ENCODE results near the gene ACOT7.
A peak's percentile ranks its signal among the peaks of the same experiment; 100 is the strongest.
"Not testable (repeated sequence)": the region's sequence is repeated elsewhere in the genome, so short reads cannot be mapped to it uniquely, and the experiment has no call there.

ACOT7 gene

DNA sequence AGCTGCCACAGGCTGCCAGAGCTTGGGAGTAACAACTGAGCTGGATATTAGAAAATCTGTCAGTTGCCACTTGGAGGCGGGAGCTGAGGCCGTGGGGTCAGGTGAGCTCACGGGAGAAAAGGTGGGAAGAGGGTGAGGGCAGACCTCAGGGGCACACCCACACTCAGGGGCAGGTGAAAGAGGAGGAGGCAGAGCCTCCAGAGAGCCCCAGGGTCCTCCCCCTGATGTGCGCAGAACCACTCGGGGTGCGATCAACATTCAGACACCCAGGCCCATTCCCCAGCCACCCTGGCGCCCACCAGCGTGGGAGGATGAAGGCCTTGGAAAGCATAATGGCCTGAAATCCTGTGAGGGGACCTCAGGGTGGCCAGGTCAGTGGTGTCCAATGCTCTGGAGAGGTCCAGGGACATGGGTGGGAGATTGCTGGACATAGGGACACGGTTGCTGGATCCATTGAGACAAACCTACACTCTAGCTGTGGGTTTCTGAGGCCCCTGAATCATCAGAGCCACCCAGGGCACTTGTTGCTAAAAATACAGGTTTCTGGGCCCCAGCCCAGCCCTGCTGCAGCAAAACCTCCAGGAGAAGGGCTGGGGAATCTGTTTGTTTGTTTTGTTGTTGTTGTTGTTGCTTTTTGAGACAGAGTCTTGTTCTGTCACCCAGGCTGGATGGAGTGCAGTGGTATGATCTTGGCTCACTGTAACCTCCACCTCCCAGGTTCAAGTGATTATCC, 83.3 kb downstream of the ACOT7 start:
- DNase-seq (ENCODE audit: low read depth) = no peak

- DNase-seq (ENCODE audit: low read depth) = no peak
Measured at GRCh38 chr1:6309564-6309963, 84.0 kb downstream of the ACOT7 start.

- DNase-seq (ENCODE audit: low read depth) = no peak
Measured at GRCh38 chr1:6308449-6308848, 85.1 kb downstream of the ACOT7 start.

DNA sequence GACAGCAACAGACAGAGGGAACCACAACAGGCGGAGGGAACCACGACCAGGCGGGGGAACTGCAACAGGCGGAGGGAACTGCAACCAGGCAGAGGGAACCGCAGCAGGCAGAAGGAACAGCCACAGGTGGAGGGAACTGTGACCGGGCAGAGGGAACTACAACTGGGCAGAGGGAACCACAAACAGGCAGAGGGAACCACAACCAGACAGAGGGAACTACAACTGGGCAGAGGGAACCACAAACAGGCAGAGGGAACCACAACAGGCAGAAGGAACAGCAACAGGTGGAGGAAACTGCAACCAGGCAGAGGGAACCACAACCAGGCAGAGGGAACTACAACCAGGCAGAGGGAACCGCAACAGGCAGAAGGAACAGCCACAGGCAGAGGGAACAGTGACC, 85.9 kb downstream of the ACOT7 start:
- DNase-seq (ENCODE audit: low read depth) = not testable (repeated sequence)

- no peak for DNase-seq (ENCODE audit: low read depth)
Measured at GRCh38 chr1:6307099-6307498, 86.5 kb downstream of the ACOT7 start.

- DNase-seq (ENCODE audit: low read depth) = no peak
Measured at GRCh38 chr1:6303397-6304012, 90.1 kb downstream of the ACOT7 start.

- DNase-seq (ENCODE audit: low read depth) = no peak
Measured at GRCh38 chr1:6302568-6302967, 91.0 kb downstream of the ACOT7 start.

DNA sequence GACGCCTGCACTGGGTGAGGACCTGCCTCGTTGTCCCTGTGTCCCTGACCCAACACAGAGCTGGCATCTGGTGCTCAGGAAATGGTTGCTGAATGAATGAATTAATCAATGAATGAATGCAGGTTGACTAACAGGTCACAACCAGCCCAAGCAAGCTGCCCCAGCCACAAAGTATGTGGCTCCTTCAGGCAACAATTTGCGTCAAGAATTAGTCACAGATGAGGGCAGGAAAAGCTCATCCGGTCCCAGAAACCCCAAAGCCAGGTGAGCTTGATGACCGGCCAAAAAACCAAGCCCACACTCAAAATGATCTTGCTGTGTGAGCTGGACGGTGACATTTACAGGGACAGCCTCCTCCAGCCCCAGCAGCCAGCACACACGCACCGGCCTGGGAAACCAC, 92.0 kb downstream of the ACOT7 start:
- peak; percentile 9 for DNase-seq (ENCODE audit: low read depth)

- DNase-seq (ENCODE audit: low read depth) = no peak
Measured at GRCh38 chr1:6300342-6301048, 93.1 kb downstream of the ACOT7 start.

GRCh38 chr1:6299557-6300165, 93.9 kb downstream of the ACOT7 start:
- DNase-seq (ENCODE audit: low read depth) = no peak

DNA sequence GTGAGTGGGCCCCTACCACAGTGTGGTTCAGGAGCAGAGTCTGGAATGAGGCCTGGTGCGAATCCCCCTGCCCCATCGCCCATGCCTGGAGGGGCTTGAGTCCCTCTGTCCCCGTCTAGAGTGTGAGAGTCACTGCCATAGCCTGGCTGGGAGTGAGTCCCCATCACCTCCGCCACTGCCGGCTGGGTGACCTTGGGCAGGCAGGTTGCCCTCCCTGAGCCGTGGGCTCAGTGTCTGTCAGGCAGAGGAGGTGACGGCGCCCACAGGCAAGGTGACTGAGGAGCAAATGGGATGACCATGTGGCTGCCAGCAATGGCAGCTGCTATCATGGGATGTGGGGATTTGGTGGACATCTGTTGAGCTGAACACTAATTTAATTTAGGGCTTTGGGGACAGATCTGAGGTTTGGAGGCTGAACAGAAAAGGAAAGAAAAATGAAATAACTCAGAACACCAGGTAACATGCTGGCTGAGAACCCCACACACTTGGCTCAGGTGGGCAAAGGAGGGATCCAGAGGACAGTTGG, 94.6 kb downstream of the ACOT7 start:
- DNase-seq (ENCODE audit: low read depth) = no peak

DNA sequence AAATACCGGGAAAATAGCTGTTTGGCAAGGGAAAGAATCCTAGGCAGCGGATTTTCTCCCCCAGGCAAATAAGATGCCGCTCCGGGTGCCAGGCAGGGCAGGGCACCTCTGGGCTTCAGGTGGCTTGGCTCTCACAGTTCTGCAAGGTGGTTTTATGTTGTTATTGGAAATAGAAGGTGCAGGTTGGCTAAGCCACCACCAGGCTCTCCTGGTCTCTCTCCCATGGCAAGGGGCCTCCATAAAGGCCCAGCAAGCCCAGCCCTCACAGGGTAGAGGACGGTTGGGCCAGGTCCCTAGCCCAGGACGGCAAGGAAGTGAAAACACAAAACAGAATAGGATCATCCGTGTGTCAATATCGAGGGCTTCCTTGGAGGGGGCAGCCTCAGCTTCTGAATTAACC, 95.0 kb downstream of the ACOT7 start:
- no peak for DNase-seq (ENCODE audit: low read depth)

GRCh38 chr1:6295910-6296309, 97.7 kb downstream of the ACOT7 start:
- no peak for DNase-seq (ENCODE audit: low read depth)

DNA sequence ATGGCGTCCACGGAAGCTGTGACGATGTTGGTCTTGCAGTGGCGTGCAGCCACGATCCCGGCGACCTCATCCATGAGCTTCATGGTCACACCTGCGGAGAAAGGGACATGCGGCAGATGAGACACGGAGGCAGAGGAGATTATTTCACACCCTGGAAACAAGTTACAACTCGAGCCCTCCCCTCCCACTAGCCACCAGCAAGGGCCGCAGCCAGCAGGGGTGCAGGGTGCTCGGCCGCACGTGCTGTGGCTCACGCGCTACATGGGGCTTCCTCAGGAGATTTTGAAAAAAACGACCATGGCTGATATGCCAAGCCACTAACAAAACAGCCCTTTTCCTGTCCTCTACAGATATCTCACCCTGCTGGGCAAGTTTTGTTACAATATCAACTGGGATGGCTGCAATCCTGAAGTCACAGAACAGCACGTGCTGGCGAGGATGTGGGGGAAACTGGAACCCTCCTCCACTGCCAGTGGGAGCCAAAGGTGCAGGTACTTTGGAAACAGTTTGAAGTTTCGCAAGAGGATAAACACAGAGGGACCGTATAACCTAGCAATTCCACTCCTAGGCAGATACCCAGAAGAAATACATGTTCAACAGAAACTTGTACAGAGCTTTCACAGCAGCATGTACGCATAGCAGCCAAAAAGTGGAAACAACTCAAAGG, 98.5 kb downstream of the ACOT7 start:
- DNase-seq (ENCODE audit: low read depth) = no peak

GRCh38 chr1:6294080-6294889, 99.3 kb downstream of the ACOT7 start:
- DNase-seq (ENCODE audit: low read depth) = no peak

DNA sequence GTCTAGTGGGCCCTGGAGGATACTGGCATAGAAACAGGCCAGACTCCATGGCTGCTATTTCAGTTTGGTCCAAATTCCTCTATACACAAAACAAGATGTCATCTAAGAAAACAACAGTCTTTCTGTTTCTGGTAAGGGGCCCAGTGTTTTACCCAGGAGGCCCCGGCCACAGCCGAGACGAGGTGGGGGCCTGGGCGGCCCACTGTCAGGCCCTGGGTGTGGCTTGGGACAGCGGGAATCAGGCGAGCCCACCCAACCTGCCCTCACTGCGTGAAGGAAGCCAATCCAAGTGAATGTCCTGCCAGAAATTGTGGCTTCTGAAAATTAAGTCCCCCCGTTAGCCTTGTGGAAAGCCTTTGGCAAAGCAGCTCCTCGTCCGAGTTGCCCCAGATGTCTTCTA, 101.5 kb downstream of the ACOT7 start:
- DNase-seq (ENCODE audit: low read depth) = no peak

DNA sequence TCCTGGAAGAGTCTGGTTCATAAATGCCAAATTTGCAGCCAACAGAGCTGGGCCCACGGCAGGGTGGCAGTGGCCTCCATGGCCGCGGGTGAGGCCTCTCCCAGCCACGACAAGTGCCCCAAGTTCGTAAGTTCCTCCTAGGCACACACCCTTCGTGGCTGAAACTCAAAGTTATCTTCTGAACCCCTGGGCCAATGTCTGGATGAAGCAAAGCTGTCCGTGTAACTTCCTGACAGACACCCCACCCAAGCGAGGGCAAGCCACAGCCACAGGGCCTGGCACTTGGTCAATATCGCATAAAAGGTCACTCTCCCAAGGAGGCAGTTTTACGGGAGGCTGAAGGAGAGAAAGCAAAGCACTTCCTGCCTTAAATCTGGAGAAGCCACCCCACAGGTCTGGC, 104.9 kb downstream of the ACOT7 start:
- DNase-seq (ENCODE audit: low read depth) = no peak

- DNase-seq (ENCODE audit: low read depth) = no peak
Measured at GRCh38 chr1:6288026-6288425, 105.5 kb downstream of the ACOT7 start.

DNA sequence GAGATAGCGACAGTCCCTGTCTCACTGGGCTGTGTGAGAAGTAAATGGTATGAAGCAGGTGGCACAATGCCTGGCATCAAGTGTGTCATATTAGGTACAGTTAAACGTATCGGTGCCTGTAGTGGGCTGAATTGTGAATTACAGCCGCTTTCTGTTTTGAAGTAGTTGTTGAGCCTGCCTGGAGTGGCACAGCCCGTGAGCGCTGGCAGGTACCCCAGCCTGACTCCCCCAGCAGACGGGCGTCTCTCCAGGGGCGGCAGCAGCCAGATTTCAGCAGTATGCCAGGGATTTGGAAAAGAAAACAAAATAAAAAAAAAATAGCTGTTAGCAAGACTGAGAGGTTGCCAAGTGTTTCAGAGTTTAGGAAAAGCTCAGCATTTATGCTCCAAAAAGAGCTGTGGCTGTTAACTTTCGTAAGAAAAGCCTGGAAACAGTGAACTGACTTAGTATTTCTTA, 106.1 kb downstream of the ACOT7 start:
- no peak for DNase-seq (ENCODE audit: low read depth)

GRCh38 chr1:6287029-6287428, 106.5 kb downstream of the ACOT7 start:
- DNase-seq (ENCODE audit: low read depth) = no peak

GRCh38 chr1:6286266-6286665, 107.3 kb downstream of the ACOT7 start:
- DNase-seq (ENCODE audit: low read depth) = no peak
